Kidney (tissue), 14 donors: ENCODE data around the gene PIK3R2. TPM values are rescaled to one million over a fixed set of nuclear protein-coding genes. Genes with fewer than 3 reads are reported as not detected.

Experiments used
- DNase-seq, 5 donors: peaks; one replicate each; pipeline ENCODE4 v3.0.0-alpha.2; 2013 to 2020
- FAIRE-seq: peaks from 2 replicates; lab custom pipeline; 2012; peaks lifted over from hg19 to GRCh38; lab: Jason Lieb, UNC
- H3K27ac ChIP-seq, 2 donors: one replicate each; pipeline ENCODE4 v1.7.0; 2013; ENCODE audit warnings: low read depth in 2 of 2, low read length in 2 of 2, inconsistent platforms in 1 of 2
- H3K27me3 ChIP-seq: one replicate; pipeline ENCODE4 v1.7.1; 2013; ENCODE audit warnings: low read length, inconsistent platforms; ENCODE audit not compliant: control insufficient read depth, insufficient read depth
- H3K36me3 ChIP-seq, 3 donors: one replicate each; pipeline versions ENCODE4 v1.7.0 to v1.7.1; 2013; ENCODE audit warnings: low read length in 3 of 3, control low read depth in 1 of 3, inconsistent platforms in 1 of 3; ENCODE audit not compliant: insufficient read depth in 3 of 3, control insufficient read depth in 2 of 3
- H3K4me1 ChIP-seq, 3 donors: one replicate each; pipeline versions ENCODE4 v1.7.0 to v1.7.1; 2013; ENCODE audit warnings: low read length in 3 of 3, inconsistent platforms in 1 of 3, low read depth in 1 of 3; ENCODE audit not compliant: control insufficient read depth in 2 of 3, insufficient read depth in 2 of 3
- H3K4me3 ChIP-seq, 3 donors: one replicate each; pipeline versions ENCODE4 v1.7.0 to v1.8.1; 2013; ENCODE audit warnings: low read length in 3 of 3, control low read depth in 1 of 3, inconsistent platforms in 1 of 3
- H3K9ac ChIP-seq, 3 donors: one replicate each; pipeline versions ENCODE4 v1.7.0 to v1.7.1; 2013; ENCODE audit warnings: low read length in 3 of 3, control low read depth in 1 of 3, inconsistent platforms in 1 of 3
- H3K9me3 ChIP-seq, 3 donors: one replicate each; pipeline versions ENCODE4 v1.7.0 to v1.7.1; 2013; ENCODE audit warnings: low read length in 3 of 3, control low read depth in 1 of 3, inconsistent platforms in 1 of 3; ENCODE audit not compliant: control insufficient read depth in 2 of 3, insufficient read depth in 1 of 3
- intact Hi-C: fragments of 100-400 bp; cut with DNase I; formaldehyde crosslinking; loops from one replicate; pipeline ENCODE4 v1.11.1; 2022
- polyA plus RNA-seq: library from polyadenylated mRNA; stranded (reverse); fragments of 350-450 nt; fragmentation: Illumina TruSeq; extraction: RNeasy Lipid Tissue Mini Kit (QIAGEN cat#74804); gene quantifications from one replicate; pipeline ENCODE4 v1.2.3, GENCODE V29; 2014; ENCODE audit warnings: low read depth, low replicate concordance; ENCODE audit not compliant: insufficient read depth
- total RNA-seq: library from RNA; stranded (reverse); fragmentation: NEBNext Ultra II Directional; extraction: Animal tissue kit (Norgen Biotek cat#: 25700); gene quantifications from one replicate; pipeline ENCODE4 v1.2.1, GENCODE V29; 2021
- TF ChIP-seq, protein P1 (sequence below): IDR thresholded peaks from 3 replicates; pipeline ENCODE4 v1.5.1; 2012; ENCODE audit warnings: mild to moderate bottlenecking, moderate library complexity, borderline replicate concordance; ENCODE audit not compliant: insufficient read depth; ENCODE audit errors: extremely low read depth
- donor health status: control.
- donor health status: control.
- donor health status: control.
- donor health status: control.
- donor health status: control.
- donor health status: DM: yes; HTN: yes; CAD: no.
- donor health status: Normal renal cell carcinoma (clear cell type).

PIK3R2 gene
- total and polyA plus RNA-seq, 2 donors from 2014 or later = 10.1 to 29.6 TPM

DNA sequence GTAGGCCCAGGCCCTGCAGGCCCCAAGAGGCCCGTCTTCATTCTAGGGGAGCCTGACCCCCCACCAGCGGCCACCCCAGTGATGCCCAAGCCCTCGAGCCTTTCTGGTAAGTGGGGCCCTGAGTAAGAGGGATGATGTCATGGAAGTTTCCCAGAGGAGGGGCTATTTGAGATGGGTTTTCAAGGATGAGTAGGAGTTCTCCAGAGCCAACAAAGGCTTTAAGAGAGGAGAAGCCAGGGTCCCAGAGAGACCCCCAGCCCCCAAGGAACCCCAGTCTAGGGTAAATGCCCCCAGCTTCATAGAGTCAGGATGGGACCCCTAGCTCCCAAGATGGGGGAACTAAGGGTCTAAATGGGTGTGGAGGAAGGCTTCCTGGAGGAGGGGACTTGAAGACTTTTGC is 9.1 kb upstream of the PIK3R2 start:
- DNase-seq (no peak), FAIRE-seq (no peak)
- intact Hi-C loops = no loop called here
- Histone ChIP-seq H3K36me3 (peaks cover 2 to 34% (median 16%) of the 10 kb centered on the region in 3 donors), H3K9me3 (no peaks in the 10 kb centered on the region), H3K27me3 (no peaks in the 10 kb centered on the region), H3K9ac (no peak overlapping the region), H3K4me3 (no peak overlapping the region), H3K27ac (no peak overlapping the region), H3K4me1 (no peaks in the 10 kb centered on the region)
- TF ChIP-seq, protein P1, sequence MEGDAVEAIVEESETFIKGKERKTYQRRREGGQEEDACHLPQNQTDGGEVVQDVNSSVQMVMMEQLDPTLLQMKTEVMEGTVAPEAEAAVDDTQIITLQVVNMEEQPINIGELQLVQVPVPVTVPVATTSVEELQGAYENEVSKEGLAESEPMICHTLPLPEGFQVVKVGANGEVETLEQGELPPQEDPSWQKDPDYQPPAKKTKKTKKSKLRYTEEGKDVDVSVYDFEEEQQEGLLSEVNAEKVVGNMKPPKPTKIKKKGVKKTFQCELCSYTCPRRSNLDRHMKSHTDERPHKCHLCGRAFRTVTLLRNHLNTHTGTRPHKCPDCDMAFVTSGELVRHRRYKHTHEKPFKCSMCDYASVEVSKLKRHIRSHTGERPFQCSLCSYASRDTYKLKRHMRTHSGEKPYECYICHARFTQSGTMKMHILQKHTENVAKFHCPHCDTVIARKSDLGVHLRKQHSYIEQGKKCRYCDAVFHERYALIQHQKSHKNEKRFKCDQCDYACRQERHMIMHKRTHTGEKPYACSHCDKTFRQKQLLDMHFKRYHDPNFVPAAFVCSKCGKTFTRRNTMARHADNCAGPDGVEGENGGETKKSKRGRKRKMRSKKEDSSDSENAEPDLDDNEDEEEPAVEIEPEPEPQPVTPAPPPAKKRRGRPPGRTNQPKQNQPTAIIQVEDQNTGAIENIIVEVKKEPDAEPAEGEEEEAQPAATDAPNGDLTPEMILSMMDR = no peak

DNA sequence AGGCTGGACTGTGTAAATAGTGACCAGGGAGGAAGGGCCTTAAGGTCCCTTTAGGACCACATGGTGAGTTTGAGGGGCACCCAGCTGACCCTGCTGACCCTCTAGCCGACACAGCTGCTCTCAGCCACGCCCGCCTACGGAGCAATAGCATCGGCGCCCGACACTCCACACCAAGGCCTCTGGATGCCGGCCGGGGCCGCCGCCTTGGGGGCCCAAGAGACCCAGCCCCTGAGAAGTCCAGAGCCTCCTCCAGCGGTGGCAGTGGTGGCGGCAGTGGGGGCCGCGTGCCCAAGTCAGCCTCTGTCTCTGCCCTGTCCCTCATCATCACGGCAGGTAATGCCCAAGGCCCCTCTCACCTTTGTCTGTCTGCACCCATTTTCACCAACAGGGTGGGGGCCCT is 8.6 kb upstream of the PIK3R2 start:
- FAIRE-seq = no peak
- Histone ChIP-seq H3K27me3 (no peaks in the 10 kb centered on the region), H3K27ac (no peak overlapping the region), H3K9ac (no peak overlapping the region), H3K4me3 (no peak overlapping the region), H3K4me1 (no peaks in the 10 kb centered on the region), H3K9me3 (no peaks in the 10 kb centered on the region), H3K36me3 (peaks cover 2 to 33% (median 16%) of the 10 kb centered on the region in 3 donors)
- intact Hi-C loops = no loop called here
- TF ChIP-seq, protein P1 = no peak
- no peak for DNase-seq

DNA sequence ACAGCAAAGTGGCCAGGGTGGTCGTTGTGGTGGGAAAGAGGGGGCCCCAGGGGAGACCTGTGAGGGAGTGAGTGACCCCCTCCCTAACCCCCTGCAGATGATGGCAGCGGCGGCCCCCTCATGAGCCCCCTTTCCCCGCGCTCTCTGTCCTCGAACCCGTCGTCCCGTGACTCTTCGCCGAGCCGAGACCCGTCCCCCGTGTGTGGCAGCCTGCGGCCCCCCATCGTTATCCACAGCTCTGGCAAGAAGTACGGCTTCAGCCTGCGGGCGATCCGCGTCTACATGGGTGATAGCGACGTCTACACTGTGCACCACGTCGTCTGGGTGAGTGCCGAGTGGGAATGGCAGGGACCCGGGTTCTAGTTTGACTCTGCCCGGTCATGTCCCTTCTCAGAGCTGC is 8.1 kb upstream of the PIK3R2 start:
- TF ChIP-seq, protein P1 = no peak
- intact Hi-C loops = no loop called here
- Histone ChIP-seq H3K9ac (no peak overlapping the region), H3K27me3 (no peaks in the 10 kb centered on the region), H3K9me3 (no peaks in the 10 kb centered on the region), H3K27ac (no peak overlapping the region), H3K4me1 (no peaks in the 10 kb centered on the region), H3K4me3 (no peak overlapping the region), H3K36me3 (peaks cover 2 to 33% (median 16%) of the 10 kb centered on the region in 3 donors)
- FAIRE-seq = no peak
- DNase-seq = no peak

DNA sequence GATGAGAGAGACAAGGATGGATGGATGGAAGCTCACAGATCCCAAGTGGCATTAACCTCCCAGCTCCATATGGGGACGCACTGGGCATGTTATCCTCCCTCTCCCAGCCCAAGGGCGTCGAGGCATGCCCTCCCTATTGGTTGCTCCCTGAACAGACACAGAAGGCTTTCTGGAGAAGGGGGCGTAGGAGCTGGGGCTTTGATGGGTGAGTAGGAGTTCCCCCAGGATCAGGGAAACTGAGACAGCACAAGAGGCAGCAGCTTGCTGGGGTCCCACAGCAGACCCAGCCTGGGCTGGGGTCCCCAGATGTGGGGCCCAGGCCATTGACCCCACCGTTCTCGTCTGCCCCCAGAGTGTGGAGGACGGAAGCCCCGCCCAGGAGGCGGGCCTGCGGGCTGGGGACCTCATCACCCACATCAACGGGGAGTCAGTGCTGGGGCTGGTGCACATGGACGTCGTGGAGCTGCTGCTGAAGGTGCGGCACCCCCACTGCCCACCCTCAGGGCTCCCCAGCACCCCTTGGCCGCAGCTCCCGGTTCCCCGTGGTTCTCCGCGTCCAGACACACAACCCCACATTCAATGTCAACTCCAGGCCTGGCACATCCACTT is 7.5 kb upstream of the PIK3R2 start:
- no peaks in the 10 kb centered on the region for H3K4me1 ChIP-seq
- no peak overlapping the region for H3K4me3 ChIP-seq
- DNase-seq (no peak), FAIRE-seq (no peak)
- intact Hi-C loops = no loop called here
- no peaks in the 10 kb centered on the region for H3K9me3 ChIP-seq
- no peak overlapping the region for H3K27ac ChIP-seq
- TF ChIP-seq, protein P1 = no peak
- H3K36me3 ChIP-seq = peaks cover 2 to 30% (median 12%) of the 10 kb centered on the region in 3 donors
- no peak overlapping the region for H3K9ac ChIP-seq
- H3K27me3 ChIP-seq = no peaks in the 10 kb centered on the region
